ENCODE measurements around the gene DDX41. TPM values are rescaled to one million over a fixed set of nuclear protein-coding genes. Genes with fewer than 3 reads are reported as not detected.
A peak's percentile ranks its signal among the peaks of the same experiment; 100 is the strongest.
"Not testable (repeated sequence)": the region's sequence is repeated elsewhere in the genome, so short reads cannot be mapped to it uniquely, and the experiment has no call there.

Gene DDX41
- 100 to 1,000 TPM in 1 of 3 donors, 10 to 100 TPM in 2; 66.6 to 106 (median 78.3) TPM for total RNA-seq
- 60.0 TPM for total RNA-seq (2013)

GRCh38 chr5:177516601-177517568, at the start of gene DDX41:
Gene DDX41, minus strand, starts transcription at chr5:177516961. Its CDS starts 16 bp downstream, at chr5:177516945.
- peaks cover 44 to 56% of the 10 kb centered on the region in 2 donors for H3K4me1 Mint-ChIP-seq
- H3K4me3 Mint-ChIP-seq: peak within 1 kb of the TSS; percentile 97
- peaks cover 38% of the 10 kb centered on the region for H3K36me3 ChIP-seq (ENCODE audit: control insufficient read depth, insufficient read depth, low read length)
- peak within 1 kb of the TSS; percentile 90 to 93 for H3K27ac Mint-ChIP-seq
- under 1% methylated on average over 96 of the region's 96 CpGs for WGBS (ENCODE audit: insufficient coverage)
- H3K9me3 ChIP-seq (ENCODE audit: control insufficient read depth, insufficient read depth, low read length): no peaks in the 10 kb centered on the region
- H3K9me3 Mint-ChIP-seq: no peaks in the 10 kb centered on the region
- peak; percentile 90 to 93 (median 91) for ATAC-seq
- H3K4me3 ChIP-seq (ENCODE audit: low read length): peak within 1 kb of the TSS; percentile 61
- DNase-seq: peak; percentile 92 to 99
- H3K36me3 Mint-ChIP-seq: no peaks in the 10 kb centered on the region
- H3K4me1 ChIP-seq (ENCODE audit: control insufficient read depth, insufficient read depth, low read length): peaks cover 34% of the 10 kb centered on the region
- no peak for TF ChIP-seq CTCF (IDR thresholded peaks at IDR 0.05)
- peak within 1 kb of the TSS; percentile 35 for H3K27ac ChIP-seq (ENCODE audit: low read length)
- intact Hi-C loops (cut with micrococcal nuclease): no loop called here
- no peaks in the 10 kb centered on the region for H3K27me3 ChIP-seq (ENCODE audit: control insufficient read depth, insufficient read depth, low read length)
- no peaks in the 10 kb centered on the region for H3K27me3 Mint-ChIP-seq (ENCODE audit: low read depth in 2 of 2)

- Histone ChIP-seq H3K27ac (ENCODE audit: low read length) (no peak overlapping the region), H3K4me3 (ENCODE audit: low read length) (no peak overlapping the region), H3K4me1 (ENCODE audit: control insufficient read depth, insufficient read depth, low read length) (no peaks in the 10 kb centered on the region), H3K36me3 (ENCODE audit: control insufficient read depth, insufficient read depth, low read length) (no peaks in the 10 kb centered on the region), H3K9me3 (ENCODE audit: control insufficient read depth, insufficient read depth, low read length) (no peaks in the 10 kb centered on the region), H3K27me3 (ENCODE audit: control insufficient read depth, insufficient read depth, low read length) (peaks cover 2% of the 10 kb centered on the region)
- no peak for DNase-seq
- Mint-ChIP-seq H3K4me1 (no peaks in the 10 kb centered on the region), H3K27me3 (ENCODE audit: low read depth in 2 of 2) (peaks cover 0 to 9% of the 10 kb centered on the region in 2 donors), H3K9me3 (no peaks in the 10 kb centered on the region), H3K4me3 (no peak overlapping the region), H3K27ac (no peak overlapping the region), H3K36me3 (no peaks in the 10 kb centered on the region)
- 88% methylated on average over 8 of the region's 8 CpGs for WGBS (ENCODE audit: insufficient coverage)
- ATAC-seq: no peak
- intact Hi-C loops (cut with micrococcal nuclease): no loop called here
- TF ChIP-seq CTCF (IDR thresholded peaks at IDR 0.05): no peak
Observed at GRCh38 chr5:177565046-177565445, 48.3 kb upstream of the DDX41 start.

GRCh38 chr5:177559446-177559941, 42.7 kb upstream of the DDX41 start:
- intact Hi-C loops (cut with micrococcal nuclease); H3K27me3 ChIP-seq (ENCODE audit: control insufficient read depth, insufficient read depth, low read length); H3K36me3 Mint-ChIP-seq; H3K4me1 Mint-ChIP-seq; H3K9me3 Mint-ChIP-seq; H3K27me3 Mint-ChIP-seq (ENCODE audit: low read depth in 2 of 2); H3K4me3 ChIP-seq (ENCODE audit: low read length); H3K36me3 ChIP-seq (ENCODE audit: control insufficient read depth, insufficient read depth, low read length); H3K27ac ChIP-seq (ENCODE audit: low read length); H3K27ac Mint-ChIP-seq; H3K9me3 ChIP-seq (ENCODE audit: control insufficient read depth, insufficient read depth, low read length); H3K4me3 Mint-ChIP-seq; ATAC-seq; DNase-seq; H3K4me1 ChIP-seq (ENCODE audit: control insufficient read depth, insufficient read depth, low read length): not testable (repeated sequence)
- 94% methylated on average over 6 of the region's 8 CpGs for WGBS (ENCODE audit: insufficient coverage)

- peaks cover 13 to 16% of the 10 kb centered on the region in 2 donors for H3K4me1 Mint-ChIP-seq
- Histone ChIP-seq H3K4me1 (ENCODE audit: control insufficient read depth, insufficient read depth, low read length) (peaks cover 17% of the 10 kb centered on the region), H3K27me3 (ENCODE audit: control insufficient read depth, insufficient read depth, low read length) (no peaks in the 10 kb centered on the region), H3K9me3 (ENCODE audit: control insufficient read depth, insufficient read depth, low read length) (no peaks in the 10 kb centered on the region), H3K27ac (ENCODE audit: low read length) (no peak overlapping the region), H3K36me3 (ENCODE audit: control insufficient read depth, insufficient read depth, low read length) (no peaks in the 10 kb centered on the region), H3K4me3 (ENCODE audit: low read length) (no peak overlapping the region)
- no peak overlapping the region for H3K4me3 Mint-ChIP-seq
- DNase-seq: no peak
- no peak for TF ChIP-seq CTCF (IDR thresholded peaks at IDR 0.05)
- H3K36me3 Mint-ChIP-seq: no peaks in the 10 kb centered on the region
- intact Hi-C loops (cut with micrococcal nuclease): no loop called here
- H3K27me3 Mint-ChIP-seq (ENCODE audit: low read depth in 2 of 2): no peaks in the 10 kb centered on the region
- no peaks in the 10 kb centered on the region for H3K9me3 Mint-ChIP-seq
- ATAC-seq: no peak
- no peak overlapping the region for H3K27ac Mint-ChIP-seq
- 92% methylated on average over 4 of the region's 5 CpGs for WGBS (ENCODE audit: insufficient coverage)
Observed at GRCh38 chr5:177557796-177558195, 41.0 kb upstream of the DDX41 start.
